Measurements from ENCODE around the gene EFL1.
"Not testable (repeated sequence)": the region's sequence is repeated elsewhere in the genome, so short reads cannot be mapped to it uniquely, and the experiment has no call there.

Gene EFL1

GRCh38 chr15:82262422-82263026 is at the start of gene EFL1, which contains the start of gene SAXO2:
Gene EFL1, minus strand, starts transcription at chr15:82262734. Its CDS starts 956 bp downstream, at chr15:82261778.
Gene SAXO2, plus strand, starts transcription at chr15:82262818. Its CDS starts 62 bp downstream, at chr15:82262880.
- DNase-seq (ENCODE audit: low spot score), result peak; percentile 93

DNA sequence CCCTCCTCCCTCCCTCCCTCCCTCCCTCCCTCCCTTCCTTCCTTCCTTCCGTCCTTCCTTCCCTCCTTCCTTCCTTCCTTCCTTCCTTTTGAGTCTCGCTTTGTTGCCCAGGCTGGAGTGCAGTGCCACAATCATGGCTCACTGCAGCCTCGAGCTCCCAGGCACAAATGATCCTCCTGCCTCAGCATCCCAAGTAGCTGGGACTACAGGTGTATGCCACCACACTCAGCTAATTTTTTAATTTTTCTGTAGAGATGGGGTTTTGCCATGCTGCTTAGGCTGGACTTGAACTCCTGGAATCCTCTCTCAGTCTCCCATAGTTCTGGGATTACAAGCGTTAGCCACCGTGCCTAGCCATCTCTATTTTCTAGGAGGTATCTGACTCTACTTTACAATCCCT is 48.8 kb upstream of the EFL1 start:
- not testable (repeated sequence) for DNase-seq (ENCODE audit: low spot score)

DNA sequence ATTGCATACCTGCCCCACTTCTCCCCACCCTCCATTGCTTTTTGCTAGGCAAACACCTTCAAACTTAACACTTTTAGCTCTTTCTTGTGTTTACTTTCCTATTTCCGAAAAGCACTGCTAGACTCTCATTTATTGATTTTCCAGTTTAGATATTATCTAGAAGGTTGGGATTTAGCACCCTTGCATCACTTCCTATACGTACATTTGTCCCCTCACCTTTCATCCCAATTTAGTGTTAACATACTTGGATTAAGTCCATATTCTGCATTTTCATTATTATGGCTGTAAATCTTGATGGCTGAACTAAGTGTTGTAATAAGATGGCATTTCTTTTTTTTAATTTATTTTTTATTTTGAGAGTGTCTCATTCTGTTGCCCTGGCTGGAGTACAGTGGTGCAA is 47.3 kb upstream of the EFL1 start:
- no peak for DNase-seq (ENCODE audit: low spot score)

DNA sequence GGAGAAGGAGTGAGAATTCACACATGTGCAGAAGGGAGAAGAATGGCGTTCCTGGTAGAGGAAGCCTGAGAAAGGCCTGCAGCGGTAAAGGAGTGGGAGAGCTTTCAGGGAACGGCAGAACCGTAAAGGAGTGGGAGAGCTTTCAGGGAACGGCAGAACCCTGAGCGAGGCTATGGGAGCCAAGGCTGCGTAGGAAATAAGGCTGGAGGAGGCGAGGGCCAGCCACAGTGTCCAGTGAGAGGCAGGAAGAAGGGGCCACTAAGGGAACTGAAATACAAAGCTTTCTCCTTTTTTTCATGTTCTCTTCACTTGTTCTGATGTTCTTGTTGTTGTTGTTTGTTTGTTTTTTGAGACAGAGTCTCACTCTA is 45.2 kb upstream of the EFL1 start:
- DNase-seq (ENCODE audit: low spot score), result no peak

- peak; percentile 22 for DNase-seq (ENCODE audit: low spot score)
Measured at GRCh38 chr15:82306791-82307713, 44.5 kb upstream of the EFL1 start.

- DNase-seq (ENCODE audit: low spot score), result no peak
Measured at GRCh38 chr15:82305621-82306048, 43.1 kb upstream of the EFL1 start.

- DNase-seq (ENCODE audit: low spot score), result no peak
Measured at GRCh38 chr15:82304778-82305090, 42.2 kb upstream of the EFL1 start.

DNA sequence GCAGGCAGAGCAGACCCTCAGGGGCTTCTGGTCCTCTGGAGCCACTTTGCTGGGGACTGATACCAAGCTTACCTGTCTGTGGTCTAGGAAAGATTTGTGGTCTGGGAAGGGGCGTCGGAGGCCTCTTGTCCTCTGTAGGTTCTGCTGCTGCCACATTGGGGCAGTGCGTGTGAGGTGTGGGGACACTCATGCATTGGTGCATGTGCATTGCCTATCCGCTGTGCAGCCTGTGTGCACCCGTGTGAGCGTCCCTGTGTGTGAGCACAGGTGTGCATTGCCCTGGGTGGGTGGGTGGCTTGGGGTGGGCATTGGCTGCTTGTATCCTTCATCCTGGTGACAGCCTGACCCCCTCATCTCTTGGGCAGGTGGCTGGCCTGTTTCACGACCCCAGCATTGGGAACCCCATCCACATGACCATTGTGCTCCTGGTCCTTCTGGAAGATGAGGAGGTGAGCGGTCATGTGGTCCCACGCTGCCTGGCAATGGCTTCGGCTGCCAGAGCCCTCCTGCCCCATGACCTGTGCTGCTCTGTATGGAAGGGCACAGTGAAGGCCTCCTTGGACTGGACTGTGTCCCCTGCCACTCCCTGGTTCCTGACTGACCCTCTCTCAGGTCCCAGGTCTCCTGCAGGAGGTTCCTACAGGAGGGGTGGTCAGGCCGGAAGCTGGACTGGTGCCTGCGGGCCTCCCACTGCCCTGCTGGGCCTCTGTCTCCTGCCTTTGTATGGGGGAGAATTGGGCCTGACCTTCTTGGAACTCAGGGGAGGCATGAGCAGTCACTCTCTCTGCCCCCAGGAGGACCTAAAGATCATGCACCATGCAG is 41.6 kb upstream of the EFL1 start:
- peak; percentile 56 for DNase-seq (ENCODE audit: low spot score)

DNA sequence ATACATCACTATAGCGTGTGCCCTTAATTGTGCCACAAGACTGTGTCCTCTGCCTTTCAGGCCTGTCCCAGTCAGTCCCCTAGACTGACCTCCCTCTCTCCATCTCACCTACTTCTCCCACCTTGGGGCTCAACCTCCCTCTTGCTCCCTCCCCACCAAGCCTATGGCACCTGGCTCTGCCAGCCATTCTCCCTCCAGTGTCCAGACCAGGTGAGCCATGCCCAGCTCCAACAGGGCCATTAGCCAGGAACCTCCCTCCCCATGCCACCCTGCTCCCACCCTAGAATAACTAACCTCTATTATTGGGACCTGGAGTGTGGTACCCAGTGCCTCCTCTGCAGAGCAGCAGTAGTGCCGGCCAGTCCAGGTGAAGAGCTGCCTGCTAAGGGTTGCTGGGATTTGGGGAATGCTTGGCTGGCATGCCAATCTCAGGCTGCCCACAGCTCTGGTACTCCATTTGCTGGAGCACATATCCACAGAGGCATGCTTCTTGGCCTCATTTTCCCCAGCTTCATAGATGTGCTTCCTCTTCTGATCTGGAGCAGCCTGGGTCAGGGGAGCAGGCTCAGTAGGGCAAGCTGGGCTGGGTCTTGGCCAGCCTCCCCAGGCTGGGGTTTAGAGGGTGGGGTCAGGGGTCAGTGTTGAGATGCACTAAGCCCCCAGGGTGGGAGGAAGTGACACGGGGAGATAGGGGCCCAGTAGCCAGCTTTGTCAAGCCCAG is 38.9 kb upstream of the EFL1 start:
- DNase-seq (ENCODE audit: low spot score), result no peak

- no peak for DNase-seq (ENCODE audit: low spot score)
Measured at GRCh38 chr15:82300883-82301282, 38.3 kb upstream of the EFL1 start.

DNA sequence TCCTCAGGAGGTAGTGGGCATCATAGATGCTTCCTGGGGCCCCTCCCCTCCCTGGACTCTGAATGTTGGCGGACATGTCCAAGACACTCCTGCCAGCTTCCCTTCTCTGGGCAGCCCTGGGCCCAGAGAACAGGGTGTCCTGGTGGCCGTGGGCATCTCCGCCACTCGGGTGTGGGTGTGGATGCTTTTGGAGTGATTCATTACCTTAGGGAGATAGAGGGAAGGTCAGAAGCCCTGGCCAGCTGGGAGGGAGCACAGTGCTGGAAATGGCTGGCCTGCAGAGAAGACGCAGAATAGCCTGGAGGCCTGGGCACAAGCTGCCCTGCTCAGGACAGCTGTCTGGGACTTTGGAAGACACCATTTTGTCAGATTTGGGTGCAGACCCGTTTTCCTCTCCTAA is 37.8 kb upstream of the EFL1 start:
- DNase-seq (ENCODE audit: low spot score), result not testable (repeated sequence)

GRCh38 chr15:82299511-82299914 is 37.0 kb upstream of the EFL1 start:
- not testable (repeated sequence) for DNase-seq (ENCODE audit: low spot score)

GRCh38 chr15:82298520-82298919 is 36.0 kb upstream of the EFL1 start:
- no peak for DNase-seq (ENCODE audit: low spot score)

- no peak for DNase-seq (ENCODE audit: low spot score)
Measured at GRCh38 chr15:82298032-82298431, 35.5 kb upstream of the EFL1 start.

DNA sequence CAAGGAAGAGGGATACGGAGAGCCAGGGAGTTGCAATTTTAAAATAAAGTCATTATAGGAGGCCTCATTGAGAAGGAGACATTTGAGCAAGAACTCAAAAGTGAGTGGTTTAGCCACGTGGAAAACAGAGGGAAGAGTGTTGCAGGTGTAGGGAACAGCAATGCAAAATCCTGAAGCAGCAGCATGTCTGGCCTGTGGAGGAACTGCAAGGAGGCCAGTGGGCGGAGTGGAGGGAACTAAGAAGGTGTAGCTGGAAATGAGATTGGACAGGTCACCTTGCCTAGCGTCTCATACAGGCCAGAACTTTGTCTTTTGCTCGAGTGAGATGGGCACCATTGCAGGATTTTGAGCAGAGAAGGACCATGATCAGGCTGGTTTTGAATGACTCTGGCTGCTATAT is 35.0 kb upstream of the EFL1 start:
- DNase-seq (ENCODE audit: low spot score), result no peak

DNA sequence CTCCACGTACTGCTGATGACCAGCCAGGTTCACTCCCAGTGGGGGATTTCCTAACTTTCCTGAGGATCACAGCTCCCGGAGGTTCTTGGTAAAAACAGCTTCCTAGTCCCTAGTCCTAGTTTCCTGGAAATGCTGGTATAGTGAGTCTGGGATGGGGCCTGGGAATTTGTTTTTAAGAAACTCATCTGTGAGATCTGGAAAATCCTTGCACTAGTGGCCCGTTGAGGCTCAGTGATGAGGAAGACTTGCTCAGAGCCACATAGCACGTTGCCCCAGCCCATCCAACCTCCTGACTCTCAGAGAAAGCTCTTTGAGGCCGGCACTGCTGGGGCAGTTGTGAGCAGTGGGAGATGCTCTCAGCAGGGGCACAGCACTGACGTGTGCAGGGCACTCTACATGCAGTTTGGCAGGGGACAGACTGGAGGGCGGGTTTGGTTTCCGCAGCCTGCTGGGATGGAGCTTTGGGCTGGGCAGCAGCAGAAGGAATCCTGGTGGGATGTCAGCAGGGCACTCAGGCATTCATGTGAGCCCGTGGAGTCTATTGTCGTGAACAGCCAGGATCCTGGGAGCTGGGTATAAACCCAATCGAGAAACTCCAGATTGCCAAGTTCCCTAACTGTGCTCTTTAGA is 31.6 kb upstream of the EFL1 start:
- no peak for DNase-seq (ENCODE audit: low spot score)

DNA sequence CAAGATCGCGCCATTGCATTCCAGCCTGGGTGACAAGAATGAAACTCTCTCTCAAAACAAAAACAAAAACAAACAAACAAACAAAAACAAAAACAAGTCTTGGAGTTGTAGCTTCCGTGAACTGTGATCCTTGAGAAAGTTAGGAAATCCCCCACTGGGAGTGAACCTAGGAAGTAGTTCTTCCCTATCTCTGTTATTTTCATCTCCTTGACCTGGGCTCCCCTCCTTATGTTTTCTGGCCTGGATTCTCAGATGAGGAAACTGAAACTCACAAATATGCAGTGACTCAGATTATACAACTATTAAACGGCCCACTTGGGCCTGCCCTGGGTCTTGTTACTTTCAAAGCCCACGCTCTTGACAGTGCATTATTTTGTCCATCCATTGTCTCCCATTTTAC is 29.7 kb upstream of the EFL1 start:
- no peak for DNase-seq (ENCODE audit: low spot score)

- not testable (repeated sequence) for DNase-seq (ENCODE audit: low spot score)
Measured at GRCh38 chr15:82288202-82288601, 25.7 kb upstream of the EFL1 start.

DNA sequence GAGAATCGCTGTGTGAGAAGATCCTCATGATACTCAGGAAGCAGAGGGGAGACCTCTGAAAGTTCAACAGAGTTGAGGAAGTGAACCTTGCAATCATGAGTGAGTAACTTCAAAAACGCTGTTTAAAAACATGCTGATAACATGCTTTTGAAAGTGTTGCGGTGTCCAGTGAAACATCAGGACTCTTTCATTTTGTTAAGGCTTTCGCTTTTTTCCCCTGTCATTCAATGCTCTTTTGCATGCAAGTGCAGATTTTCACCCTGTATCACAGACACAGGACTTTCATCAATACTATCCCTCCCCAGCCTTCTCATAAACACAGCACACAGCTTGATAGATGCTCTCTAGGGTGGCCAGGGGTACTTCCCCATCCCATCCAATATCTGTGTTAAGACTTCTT is 23.9 kb upstream of the EFL1 start:
- not testable (repeated sequence) for DNase-seq (ENCODE audit: low spot score)

DNA sequence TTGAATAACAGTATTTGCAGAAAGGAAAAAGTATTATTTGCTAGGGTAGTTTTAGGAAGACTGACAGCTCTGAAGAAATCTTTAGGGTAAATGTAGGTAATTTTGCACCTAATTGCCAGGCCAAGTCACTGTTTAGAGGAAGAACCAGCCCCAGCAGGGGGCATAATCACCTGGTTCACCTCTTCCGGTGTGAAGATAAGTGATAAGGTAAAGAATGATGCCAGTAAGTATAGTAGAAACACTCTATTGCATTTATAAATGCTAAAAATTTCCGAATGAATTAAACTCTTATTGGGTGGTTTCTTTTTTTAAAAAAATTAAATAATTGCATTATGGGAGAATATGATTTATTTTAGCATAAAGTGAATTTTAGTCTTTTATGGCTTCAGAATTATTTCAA is 21.8 kb upstream of the EFL1 start:
- not testable (repeated sequence) for DNase-seq (ENCODE audit: low spot score)

DNA sequence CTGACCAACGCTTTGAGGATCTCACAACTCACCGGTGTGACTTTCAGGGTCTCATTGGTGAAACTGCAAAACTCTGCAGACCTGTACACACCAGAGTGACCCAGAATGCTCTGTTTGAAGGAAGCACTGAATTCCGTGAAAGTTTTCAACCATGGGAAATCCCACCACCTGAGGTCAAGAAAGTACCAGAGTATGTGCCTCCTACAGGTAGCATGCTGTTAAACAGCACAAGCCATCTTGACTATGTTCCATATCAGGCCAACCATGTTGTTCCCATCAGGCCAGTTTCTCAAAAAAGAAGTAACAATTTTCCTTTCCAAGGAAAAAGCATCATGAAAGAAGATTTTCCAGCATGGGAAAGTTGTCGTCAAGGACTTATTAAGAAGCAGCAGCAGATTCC is 19.9 kb upstream of the EFL1 start:
- not testable (repeated sequence) for DNase-seq (ENCODE audit: low spot score)

Data from left forelimb (tissue), 1 donor.